Activated CD8-positive, alpha-beta memory T cell treated with anti-CD3 and anti-CD28 coated beads for 24 hours (primary cell): ENCODE results near the gene CRADD.
"Not testable (repeated sequence)": the region's sequence is repeated elsewhere in the genome, so short reads cannot be mapped to it uniquely, and the experiment has no call there.

Experiments used
- DNase-seq: peaks from one replicate; pipeline ENCODE4 v3.0.0-alpha.2; 2020

The CRADD gene

DNA sequence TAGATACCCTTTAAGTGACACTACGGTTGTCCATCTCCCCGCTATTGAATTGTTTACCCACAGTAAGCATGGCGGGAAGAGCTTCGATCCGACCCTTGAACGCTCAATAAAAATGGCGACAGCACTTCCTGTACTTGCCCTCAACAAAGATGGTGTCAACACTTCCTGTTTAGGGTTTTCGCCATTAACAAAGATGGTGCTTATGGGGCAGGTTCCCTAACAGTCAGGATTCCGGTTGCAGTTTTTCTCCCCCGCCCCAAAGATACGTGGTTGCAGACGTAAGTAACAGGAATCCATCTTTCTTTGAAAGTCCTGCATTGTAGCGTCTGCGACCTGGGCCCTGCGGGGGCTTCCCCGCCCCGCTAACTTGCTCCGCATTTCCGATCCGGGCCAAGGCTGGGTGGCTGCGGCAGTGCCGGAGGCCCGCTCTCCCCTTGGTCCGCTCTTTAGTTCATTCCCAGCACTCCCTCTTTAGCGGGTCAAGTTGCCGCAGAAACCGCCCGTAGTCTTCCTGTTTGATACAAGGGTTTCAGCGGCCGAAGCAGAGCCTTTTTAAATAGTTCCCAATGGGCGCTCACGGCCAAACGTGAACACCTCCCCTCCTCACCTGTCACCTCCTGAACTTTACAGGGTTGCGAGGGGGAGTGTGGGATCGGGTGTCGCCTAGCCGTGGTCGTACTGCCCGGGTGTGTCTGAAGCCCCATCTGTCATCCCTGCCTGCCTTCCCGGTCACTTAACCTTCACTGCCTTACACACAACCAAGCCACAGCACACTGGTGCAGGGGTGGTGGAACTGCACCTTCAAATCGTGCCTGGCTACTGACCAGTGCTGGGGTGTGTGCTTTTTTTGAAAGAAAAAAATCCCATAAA, at the start of gene CRADD:
Gene CRADD (plus strand): TSS at position 181 of the 870 bp plus-strand sequence.
- DNase-seq, result peak; percentile 89

DNA sequence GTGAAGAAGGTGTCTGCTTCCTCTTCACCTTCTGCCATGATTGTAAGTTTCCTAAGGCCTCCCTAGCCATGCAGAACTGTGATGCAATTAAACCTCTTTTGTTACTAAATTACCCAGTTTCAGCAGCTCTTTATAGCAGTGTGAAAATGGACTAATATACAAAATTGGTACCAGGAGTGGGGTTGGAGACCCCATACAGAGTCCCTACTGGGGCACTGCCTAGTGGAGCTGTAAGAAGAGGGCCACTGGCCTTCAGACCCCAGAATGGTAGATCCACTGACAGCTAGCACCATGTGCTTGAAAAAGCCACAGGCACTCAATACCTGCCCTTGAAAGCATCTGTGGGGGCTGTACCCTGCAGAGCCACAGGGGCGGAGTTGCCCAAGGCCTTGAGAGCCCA, 44.8 kb upstream of the CRADD start:
- no peak for DNase-seq

DNA sequence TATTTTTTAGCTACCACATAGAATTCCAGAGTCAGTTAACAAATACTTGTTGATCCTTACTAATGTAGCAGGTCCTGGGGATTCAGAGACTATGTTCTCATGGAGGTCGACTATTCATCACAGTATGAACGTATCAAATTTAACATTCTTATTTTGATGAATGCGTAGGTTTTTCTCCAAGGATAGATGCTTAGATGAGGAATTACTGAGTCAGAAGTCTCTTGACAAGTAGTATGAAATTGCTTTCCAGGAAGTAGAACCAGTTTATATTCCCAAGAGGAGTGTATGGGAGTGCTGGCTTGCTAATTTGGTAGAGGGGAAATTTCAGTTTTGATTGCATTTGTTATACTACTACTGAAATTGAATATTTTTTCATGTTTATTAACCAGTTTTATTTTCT, 42.8 kb upstream of the CRADD start:
- DNase-seq, result no peak

DNA sequence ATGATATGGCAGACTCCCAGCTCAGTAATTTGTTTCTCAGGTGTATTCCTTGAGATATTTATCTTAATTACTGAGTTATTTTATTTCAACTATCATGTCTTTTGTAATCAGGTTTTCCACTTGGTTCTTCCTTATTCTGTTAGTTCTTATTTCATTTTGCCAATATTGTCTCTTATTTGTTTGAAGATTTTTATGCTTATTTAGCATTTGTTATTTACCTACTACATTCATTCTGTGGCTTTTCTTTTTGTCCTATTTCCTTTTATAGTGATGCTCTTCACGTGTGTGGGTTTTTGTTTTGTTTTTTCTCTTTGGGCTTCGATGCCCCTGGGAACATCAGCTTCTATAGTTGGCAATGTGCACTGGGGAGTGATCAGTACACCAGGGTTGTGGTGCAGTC, 40.5 kb upstream of the CRADD start:
- DNase-seq, result no peak

DNA sequence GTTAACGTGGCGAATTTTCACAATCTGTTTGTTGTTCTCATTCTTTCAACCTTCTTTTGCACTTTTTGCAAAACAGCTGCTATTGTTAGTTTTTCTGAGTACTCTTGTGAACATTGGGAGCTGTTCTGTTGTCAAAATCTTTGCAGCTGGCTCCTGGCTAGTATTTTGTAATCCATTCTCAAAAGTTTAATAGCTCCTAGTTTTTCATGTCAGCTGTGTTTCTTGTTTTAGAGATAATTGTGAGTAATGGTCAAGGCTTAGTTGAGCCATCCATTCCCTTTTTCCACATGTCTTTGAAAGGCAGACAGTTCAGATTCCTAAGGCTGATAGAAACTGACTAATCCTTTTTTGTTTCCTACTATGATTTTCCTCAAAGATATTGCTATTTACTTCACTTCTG, 39.1 kb upstream of the CRADD start:
- no peak for DNase-seq

DNA sequence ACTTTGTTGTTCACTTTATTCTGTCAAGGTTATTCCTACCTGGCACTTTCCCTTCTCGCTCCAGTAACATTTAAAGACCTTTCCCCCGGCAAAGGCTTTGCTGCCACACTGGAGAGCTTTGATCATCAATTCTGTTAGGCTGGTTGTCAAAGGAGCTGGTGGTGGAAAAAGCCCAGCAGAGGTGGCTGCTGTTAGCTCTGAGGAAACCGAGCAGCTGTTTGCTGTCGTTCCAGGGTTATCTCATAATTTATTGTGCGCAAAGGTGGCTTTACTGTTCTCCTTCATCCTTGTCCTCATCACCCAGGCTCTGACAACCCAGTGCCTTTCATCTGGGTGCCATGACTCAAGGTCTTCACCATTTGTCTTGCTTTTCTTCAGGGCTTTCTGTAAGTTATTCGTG, 38.2 kb upstream of the CRADD start:
- no peak for DNase-seq

DNA sequence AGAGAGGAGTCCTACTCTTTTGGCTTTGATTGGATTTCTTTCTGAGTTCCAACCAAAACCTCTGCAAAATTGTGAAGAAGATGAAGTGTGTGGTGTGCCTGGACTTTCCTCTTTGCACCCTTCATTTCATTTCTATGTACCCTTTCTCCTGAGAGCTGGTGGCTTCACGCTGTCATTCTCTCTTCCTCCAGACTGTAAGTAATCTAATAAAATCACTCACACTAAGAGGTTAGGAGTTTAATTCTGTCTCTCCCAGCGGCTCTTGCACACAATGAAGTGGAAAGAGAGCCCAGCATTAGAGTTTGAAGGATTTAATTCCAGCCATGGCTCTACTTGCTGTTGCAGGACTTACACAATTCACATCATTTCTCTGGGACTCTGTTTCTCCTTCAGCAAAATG, 37.8 kb upstream of the CRADD start:
- DNase-seq, result no peak

DNA sequence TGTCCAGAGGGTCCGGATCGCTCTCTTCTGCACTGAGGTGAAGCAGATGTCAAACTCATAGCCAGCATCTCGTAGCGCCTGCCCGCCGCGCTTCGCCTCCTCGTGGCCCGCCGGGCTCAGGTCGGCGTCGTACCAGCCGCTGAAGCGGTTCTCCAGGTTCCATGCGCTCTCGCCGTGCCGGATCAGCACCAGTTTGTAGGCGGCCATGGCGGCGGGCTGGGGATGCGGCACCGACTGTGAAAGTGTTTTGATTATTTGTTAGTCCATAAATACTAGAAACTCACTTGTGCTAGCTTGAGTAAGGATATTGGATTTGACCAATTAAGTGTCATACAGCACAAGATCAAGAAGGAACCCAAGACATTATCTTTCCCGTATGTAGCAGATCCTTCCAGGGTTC, 35.8 kb upstream of the CRADD start:
- DNase-seq, result not testable (repeated sequence)

DNA sequence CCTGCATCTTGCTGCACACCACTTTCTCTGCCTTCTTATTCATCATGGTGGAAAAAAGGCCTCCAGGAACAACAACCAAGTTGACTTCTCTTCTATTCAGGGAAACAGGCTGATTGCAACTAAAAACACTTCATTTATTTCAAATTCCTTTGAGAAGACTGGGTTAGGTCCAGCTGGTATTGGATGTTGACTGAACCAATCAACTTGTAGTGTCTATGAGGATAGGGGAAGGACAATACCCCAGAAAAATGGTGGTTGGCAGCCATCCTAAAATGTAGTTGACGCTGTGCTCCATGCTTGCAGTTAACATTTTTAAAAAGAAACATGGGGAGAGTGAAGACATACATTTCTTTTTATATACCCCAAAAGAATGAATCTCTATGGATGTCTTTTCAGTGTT, 34.4 kb upstream of the CRADD start:
- DNase-seq, result no peak

DNA sequence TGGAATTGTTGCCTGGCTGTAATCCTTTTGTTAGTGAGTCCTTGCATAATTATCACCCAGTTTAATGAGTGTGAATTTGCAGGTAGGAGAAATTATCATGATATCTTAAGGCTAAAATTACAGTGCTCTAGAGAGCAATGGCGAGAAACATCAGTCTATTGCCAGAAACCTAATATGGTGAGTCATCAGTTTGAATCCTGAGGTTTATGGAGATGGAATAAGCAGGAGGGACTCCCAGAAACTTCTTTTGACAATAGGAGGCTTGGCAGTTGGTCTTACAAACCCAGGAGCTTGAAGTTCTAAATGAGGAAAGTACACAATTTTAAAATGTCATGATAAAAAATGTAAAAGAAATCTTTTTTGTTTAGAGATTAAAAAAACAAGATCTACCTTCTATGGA, 31.5 kb upstream of the CRADD start:
- DNase-seq, result no peak

DNA sequence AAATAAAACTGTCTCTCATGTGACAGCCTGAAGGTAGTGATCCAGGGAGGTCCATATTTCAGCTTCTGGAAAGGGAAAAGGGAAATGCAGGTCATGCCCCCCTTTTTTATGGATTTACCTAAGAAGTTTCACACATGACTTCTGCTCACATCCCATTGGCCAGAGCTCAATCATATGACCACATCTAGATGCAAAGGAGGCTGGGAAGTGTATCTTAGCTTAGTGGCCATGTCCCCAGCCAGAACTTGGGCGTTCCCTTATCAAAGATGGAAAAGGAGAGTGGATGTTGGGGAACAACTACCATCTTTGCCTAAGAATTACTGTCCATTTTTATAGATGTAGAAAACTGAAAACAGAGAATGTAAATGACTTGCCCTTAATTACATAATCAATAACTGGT, 26.5 kb upstream of the CRADD start:
- no peak for DNase-seq

DNA sequence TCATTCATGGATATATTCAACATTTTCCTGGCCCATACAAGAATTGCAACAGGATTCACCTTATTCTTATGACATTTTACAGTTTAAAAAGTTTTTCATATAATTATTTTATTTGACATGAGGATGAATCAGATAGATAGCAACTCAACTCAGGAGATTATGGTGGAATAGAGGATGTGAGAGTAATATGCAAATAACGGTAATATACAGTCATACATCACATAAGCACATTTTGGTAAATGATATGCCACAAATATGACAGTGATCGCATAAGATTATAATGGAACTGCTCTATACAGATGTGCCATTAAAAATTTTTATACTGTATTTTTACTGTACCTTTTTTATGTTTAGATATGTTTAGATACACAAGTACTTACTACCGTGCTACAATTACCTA, 24.1 kb upstream of the CRADD start:
- no peak for DNase-seq

DNA sequence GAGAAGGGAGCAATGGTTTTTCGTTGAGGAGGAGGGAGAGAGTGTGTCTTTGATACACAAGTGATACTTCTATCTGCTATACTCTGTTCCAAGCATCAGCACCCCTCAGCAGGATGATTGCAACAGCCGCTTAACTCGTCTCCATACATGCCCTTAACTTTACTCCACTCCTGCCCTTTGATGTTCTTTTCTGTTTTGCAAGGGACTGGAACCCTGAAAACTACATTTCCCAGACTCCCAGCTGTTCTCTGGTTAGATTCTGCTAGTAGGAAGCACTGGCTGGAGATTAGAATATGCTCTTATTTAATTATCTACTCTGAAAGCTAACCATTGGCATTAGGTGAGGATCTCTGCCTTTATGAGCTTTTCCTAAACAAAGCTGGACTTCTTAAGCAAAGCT, 23.5 kb upstream of the CRADD start:
- DNase-seq, result no peak

DNA sequence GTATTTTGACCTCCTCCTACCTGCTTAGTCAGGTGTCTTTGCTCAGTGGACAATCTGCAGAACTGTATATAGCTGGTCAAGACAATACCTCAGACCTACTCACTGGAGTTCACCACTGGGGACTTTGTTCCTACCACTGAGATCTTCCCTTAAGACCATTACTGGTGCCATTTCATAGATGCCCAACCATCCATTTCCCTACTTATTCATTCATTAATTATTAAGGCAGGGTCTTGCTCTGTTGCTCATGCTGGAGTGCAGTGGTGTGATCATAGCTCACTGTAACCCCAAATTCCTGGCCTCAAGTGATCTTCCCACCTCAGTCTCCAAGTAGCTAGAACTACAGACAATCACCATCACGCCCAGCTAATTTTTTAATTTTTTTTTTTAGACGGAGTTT, 22.8 kb upstream of the CRADD start:
- DNase-seq, result no peak

DNA sequence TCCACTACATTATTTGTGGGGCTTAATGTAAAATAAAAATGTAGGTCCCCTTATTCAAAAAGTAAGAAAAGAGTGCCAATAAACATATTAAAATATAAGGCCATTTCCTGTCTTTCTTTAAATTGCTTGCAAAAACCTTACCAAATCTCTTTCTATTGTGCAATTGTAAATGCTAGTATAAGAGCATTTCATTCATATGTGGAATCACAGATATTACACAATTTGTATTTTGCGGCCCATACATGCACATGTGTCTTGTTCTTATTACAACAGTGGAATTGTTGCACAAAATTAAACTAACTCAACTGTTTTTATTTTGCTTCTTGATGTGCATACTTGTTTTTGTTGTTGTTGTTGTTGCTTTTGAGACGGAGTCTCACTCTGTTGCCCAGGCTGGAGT, 20.1 kb upstream of the CRADD start:
- DNase-seq, result no peak

DNA sequence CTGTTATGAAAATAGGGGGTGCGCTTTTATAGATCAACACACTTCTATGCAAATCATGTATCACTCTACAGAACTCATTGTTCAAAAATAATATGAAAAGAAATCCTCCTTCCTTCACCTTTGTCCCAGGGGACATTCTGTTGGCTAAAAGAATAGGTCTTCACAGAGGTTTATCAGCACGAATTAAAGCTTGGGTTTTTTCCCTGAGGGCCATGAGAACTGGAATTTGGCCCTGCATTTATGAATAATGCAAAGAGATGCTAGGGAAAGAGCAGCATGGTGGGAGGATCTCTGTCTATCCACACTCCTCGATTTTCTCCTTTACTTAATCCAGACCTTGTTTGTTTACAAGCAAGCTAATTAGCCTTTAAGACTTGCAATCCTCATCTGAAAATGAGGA, 16.2 kb upstream of the CRADD start:
- DNase-seq, result no peak

DNA sequence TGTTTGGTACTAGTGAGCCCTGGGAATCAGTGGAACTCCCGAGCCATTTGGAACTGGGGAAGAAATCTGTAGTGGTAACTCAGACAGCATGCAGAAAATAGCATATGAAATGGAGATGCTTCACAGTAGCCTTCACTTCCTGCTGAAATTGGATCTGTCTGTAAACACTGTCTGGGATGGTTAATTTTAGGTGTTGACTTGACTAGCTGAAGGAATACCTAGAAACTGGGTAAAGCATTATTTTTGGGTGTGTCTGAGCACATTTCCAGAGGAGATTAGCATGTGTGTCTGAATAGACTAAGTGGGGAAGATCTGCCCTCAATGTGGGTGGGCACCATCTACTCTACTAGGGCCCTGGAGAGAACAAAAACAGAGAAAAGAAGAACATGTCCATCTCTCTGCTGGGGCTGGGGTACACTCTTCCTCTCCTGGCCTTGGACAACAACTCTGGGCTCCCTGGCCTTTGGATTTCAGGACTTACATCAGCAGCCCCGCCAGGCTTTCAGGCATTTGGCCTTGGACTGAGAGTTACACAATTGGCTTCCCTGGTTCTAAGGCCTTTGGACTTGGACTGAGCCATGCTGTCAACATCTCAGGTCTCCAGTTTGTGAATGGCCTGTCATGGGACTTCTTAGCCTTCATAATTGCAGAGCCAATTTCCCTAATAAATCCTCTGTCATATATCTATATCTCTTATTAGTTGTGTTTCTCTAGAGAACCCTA, 14.0 kb upstream of the CRADD start:
- no peak for DNase-seq

DNA sequence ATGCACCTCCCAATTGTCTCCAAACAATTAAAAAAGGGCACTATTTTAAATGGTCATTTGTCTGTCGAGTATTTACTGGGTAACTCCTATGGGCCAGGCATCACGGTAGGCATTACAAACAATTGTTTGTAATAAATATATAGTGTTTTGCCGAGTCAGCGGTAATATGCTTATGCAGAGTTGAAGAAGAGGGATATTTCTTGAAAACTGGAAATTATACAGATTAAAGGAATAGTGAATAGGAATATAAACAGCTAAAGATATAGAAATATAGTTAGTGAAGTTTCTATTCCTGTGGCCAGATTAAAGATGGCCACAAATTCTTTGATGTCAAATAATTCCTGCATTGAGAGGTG, 13.5 kb upstream of the CRADD start:
- no peak for DNase-seq

DNA sequence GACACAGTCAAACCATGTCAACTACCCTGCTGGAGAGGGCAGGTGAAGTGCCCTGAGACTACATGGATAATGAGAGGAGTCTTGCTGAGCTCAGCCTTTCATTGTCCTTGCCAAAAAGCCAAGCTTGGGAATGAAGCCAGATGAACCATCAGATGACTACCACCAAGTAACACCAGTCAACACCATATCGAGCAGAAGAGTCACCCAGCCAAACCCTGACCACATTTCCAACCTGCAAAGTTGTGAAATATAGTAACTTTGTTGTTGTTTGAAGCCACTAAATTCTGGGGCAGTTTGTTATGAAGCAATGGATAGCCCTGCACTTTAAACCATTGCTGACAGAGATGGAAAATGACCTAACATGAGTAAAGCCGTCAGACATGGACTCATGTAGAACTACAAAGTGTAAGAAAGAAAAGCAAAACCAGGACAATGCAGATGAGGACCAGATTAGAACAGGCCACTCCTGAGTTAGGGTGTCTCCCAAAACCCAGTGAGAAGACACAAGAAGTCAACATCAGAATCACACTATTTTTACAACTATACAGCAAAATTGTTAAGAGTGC, 12.5 kb upstream of the CRADD start:
- no peak for DNase-seq

DNA sequence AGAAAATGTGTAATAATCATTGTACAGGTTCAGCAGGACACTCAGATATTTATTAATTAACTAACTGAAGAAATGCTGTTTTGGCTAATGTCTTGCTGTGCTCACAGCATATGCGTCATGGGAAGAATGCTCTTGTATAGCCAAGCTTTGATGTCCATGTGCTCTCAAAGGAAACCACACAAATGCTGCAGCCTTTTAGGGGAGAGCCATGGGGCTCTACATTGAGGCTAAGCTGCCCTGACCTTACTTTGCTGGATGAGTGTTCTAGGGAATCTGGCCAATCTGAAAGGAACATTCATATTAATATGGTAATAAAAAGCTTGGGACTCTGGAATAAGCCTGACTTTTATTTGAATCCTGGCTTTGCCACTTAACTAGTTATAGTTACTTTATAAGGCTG, 9.5 kb upstream of the CRADD start:
- no peak for DNase-seq

DNA sequence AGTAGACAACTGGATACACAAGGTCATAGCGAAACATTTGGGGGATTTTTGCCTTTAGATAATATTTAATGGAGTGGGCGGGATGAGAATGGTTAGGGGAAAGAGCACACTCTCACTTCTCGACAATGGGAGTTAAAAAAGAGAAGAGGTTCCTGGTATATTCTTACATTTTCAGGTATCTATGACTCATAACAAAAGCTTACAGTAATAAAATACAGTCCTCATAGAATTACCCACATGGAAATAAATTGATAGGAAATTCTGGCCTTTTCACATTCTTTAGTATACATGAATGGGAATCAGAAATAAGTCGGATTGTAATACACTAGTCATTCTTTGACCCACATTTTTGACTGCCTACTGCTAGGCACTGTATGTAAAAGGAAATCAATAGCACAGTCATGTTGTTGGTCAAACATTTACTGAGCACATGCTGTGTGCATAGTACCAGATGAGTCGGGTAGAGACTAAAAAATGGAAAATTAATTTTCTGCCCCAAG, 8.2 kb upstream of the CRADD start:
- DNase-seq, result no peak

DNA sequence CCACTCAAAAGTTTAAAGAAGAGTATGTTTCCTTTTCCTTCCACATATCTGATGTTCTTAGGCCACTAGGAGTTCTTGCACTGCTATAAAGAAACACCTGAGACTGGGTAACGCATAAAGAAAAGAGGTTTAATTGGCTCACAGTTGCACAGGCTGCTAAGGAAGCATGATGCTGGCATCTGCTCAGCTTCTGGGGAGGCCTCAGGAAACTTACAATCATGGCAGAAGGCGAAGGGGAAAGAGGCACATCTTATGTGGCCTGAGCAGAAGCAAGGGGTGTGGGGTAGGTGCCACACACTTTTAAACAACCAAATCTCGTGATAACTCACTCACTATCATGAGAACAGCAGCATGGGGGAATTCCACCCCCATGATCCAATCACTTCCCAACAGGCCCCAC, 7.7 kb upstream of the CRADD start:
- DNase-seq, result no peak

DNA sequence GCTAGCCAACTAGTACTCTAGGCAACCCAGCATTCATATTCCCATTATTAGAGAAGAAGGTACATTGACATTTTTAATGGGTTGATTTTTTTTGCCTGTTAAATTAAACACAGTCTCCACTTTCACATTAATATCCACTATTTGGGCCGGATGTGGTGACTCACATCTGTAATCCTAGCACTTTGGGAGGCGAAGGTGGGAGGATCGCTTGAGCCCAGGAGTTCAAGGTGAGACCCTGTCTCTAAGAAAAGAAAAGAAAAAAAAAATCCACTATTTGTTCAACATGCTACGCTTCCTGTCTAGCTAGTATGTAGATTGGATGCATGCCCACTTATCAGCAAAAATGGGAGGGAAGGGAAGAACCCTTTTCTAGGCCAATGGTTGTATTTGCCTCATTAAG, 7.1 kb upstream of the CRADD start:
- no peak for DNase-seq

DNA sequence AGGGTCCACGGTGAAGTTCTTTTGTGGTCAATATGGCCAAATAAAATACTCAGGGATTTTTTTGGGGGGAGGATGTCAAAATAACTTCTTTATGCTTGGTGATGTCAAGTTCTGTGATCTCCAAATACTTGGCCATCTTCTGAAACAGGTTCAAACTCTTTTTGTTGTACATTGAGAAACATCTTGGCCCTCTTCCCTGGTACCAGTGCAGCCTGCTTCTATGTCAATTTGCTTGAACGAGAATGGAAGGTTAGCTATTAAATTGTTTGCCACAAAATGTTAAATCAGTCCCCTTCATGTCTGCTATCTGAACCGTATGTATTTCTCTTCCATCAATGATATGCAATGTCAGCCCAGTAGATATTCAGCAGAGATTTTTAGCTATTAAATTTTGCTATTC, 6.1 kb upstream of the CRADD start:
- DNase-seq, result no peak
